ENCODE data around the gene STRN3.

DNA sequence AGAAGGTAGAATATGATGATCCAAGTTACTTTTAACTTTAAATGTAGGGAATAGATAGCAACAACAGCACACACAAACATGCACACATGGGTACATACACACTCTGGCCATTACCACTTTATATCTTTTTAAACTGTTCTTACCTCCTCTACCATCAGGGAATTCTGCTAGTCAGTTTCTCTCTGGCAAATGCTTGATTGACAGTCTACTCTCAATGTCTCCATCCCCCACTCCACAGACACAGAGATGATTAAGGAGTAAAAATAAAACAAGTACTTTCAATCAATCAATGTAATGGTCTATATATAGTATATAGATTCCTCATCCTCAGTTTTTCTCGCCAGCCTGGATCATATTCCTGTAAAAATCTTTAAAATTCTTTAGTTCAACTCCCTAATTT is 16.1 kb upstream of the STRN3 start:
- TF ChIP-seq CTCF (IDR thresholded peaks at IDR 0.05; ENCODE audit: low read depth, low read length) (no peak), POLR2A (IDR thresholded peaks at IDR 0.05; ENCODE audit: extremely low read depth, insufficient read length) (no peak)
